PC-9 (cell line): ENCODE results near the gene MAPK1. TPM values are rescaled to one million over a fixed set of nuclear protein-coding genes. Genes with fewer than 3 reads are reported as not detected.

Source experiments
- BruUV-seq: library from RNA; stranded (reverse); fragments of 400-500 nt; replicated peaks from 2 replicates; lab custom pipeline; 2021; lab: Mats Ljungman, UMichigan
- CTCF ChIA-PET: fragments of 300-600 bp; sonication (Branson Sonifier 250); formaldehyde crosslinking; loops from one replicate; lab custom pipeline; 2022; ENCODE audit warnings: antibody characterized with exemption; lab: Charles Lee
- POLR2A ChIA-PET: fragments of 300-600 bp; sonication (Branson Sonifier 250); formaldehyde crosslinking; loops from one replicate; lab custom pipeline; 2022; ENCODE audit warnings: antibody characterized with exemption; ENCODE audit not compliant: unreplicated experiment; lab: Charles Lee
- DNase-seq, 2 experiments: peaks; one replicate each; pipeline versions ENCODE4 v3.0.0 to v3.0.0-alpha.2; 2015 to 2022; ENCODE audit warnings: mixed read lengths in 1 of 2
- H2AFZ ChIP-seq: fragments of 200-600 bp; sonication (generic); 2 replicates; pipeline ENCODE4 v1.8.1; 2017; ENCODE audit warnings: antibody characterized with exemption
- H3F3A ChIP-seq: fragments of 200-600 bp; sonication (generic); 2 replicates; pipeline ENCODE4 v1.8.1; 2017; ENCODE audit warnings: antibody characterized with exemption, mild to moderate bottlenecking, low read depth; ENCODE audit not compliant: insufficient read depth
- H3K27ac ChIP-seq: fragments of 200-600 bp; sonication (generic); 2 replicates; pipeline ENCODE4 v1.6.1; 2016; ENCODE audit warnings: mixed run types
- H3K27me3 ChIP-seq: fragments of 200-600 bp; sonication (generic); 2 replicates; pipeline ENCODE4 v1.6.1; 2016; ENCODE audit warnings: low read depth, mixed run types; ENCODE audit not compliant: insufficient read depth
- H3K36me3 ChIP-seq: fragments of 200-600 bp; sonication (generic); 2 replicates; pipeline ENCODE4 v1.6.1; 2016; ENCODE audit warnings: low read depth, mixed run types
- H3K4me1 ChIP-seq: fragments of 200-600 bp; sonication (generic); replicated peaks from 2 replicates; pipeline ENCODE4 v1.6.1; 2016; ENCODE audit warnings: mixed run types; ENCODE audit not compliant: insufficient read depth
- H3K4me2 ChIP-seq: fragments of 200-600 bp; sonication (generic); 2 replicates; pipeline ENCODE4 v1.6.1; 2017; ENCODE audit warnings: mixed run types
- H3K4me3 ChIP-seq: fragments of 200-600 bp; sonication (generic); 2 replicates; pipeline ENCODE4 v1.6.1; 2016; ENCODE audit warnings: mixed run types
- H3K79me2 ChIP-seq: fragments of 200-600 bp; sonication (generic); 2 replicates; pipeline ENCODE4 v1.6.1; 2017; ENCODE audit warnings: low read depth, mixed run types
- H3K9me2 ChIP-seq: fragments of 200-600 bp; sonication (generic); 2 replicates; pipeline ENCODE4 v1.8.1; 2017; ENCODE audit warnings: mild to moderate bottlenecking; ENCODE audit not compliant: insufficient read depth
- H3K9me3 ChIP-seq: fragments of 200-600 bp; sonication (generic); 2 replicates; pipeline ENCODE4 v1.8.1; 2016; ENCODE audit warnings: low read depth; ENCODE audit not compliant: insufficient read depth
- H4K20me1 ChIP-seq: fragments of 200-600 bp; sonication (generic); 2 replicates; pipeline ENCODE4 v1.8.1; 2017; ENCODE audit not compliant: insufficient read depth
- CTCF ChIP-seq: fragments of 200-600 bp; sonication (generic); conservative IDR thresholded peaks from 2 replicates; pipeline ENCODE4 v1.6.1; 2017; ENCODE audit warnings: mixed run types, antibody characterized with exemption, mild to moderate bottlenecking, moderate library complexity
- EZH2 ChIP-seq: fragments of 200-600 bp; sonication (generic); IDR thresholded peaks from 2 replicates; pipeline ENCODE4 v1.8.0; 2017; ENCODE audit warnings: antibody characterized with exemption, low read depth
- intact Hi-C: fragments of 100-400 bp; cut with micrococcal nuclease; formaldehyde crosslinking; loops from one replicate; pipeline ENCODE4 v1.10.0; 2022; ENCODE audit not compliant: unreplicated experiment
- total RNA-seq: library from RNA; stranded (reverse); gene quantifications from 2 replicates; pipeline ENCODE4 v1.2.3, GENCODE V29; 2021

Gene MAPK1
- total RNA-seq, 1 experiment from 2014 or later: 82.8 TPM

GRCh38 chr22:21760640-21761039 is 106.8 kb downstream of the MAPK1 start:
- Histone ChIP-seq H3K4me1 (no peaks in the 10 kb centered on the region; the same call in 1 of the 2 replicates), H3K79me2 (no peaks in the 10 kb centered on the region), H3F3A (no peaks in the 10 kb centered on the region), H3K27me3 (no peaks in the 10 kb centered on the region), H4K20me1 (no peaks in the 10 kb centered on the region), H3K9me2 (no peaks in the 10 kb centered on the region), H3K4me2 (no peak overlapping the region), H3K4me3 (no peak overlapping the region), H3K9me3 (no peaks in the 10 kb centered on the region), H3K27ac (no peak overlapping the region), H2AFZ (no peak overlapping the region), H3K36me3 (no peaks in the 10 kb centered on the region)
- TF ChIP-seq CTCF (no peak), EZH2 (no peak)
- intact Hi-C loops: no loop called here
- DNase-seq: no peak
- CTCF ChIA-PET: no interaction called here
- BruUV-seq: no TSS peak
- POLR2A ChIA-PET: interaction anchor here (0.5 kb wide), 1 partner anchor 76 kb away, joined by 4 read pairs; no protein-coding TSS in a partner anchor

GRCh38 chr22:21759646-21760376 is 107.6 kb downstream of the MAPK1 start:
- no peaks in the 10 kb centered on the region; the same call in 1 of the 2 replicates for H3K4me1 ChIP-seq
- intact Hi-C loops: no loop called here

GRCh38 chr22:21759093-21759492 is 108.4 kb downstream of the MAPK1 start:
- Histone ChIP-seq H3K79me2 (no peaks in the 10 kb centered on the region), H3K9me2 (no peaks in the 10 kb centered on the region), H3K27ac (no peak overlapping the region), H3K4me3 (no peak overlapping the region), H3K27me3 (no peaks in the 10 kb centered on the region), H3K36me3 (no peaks in the 10 kb centered on the region), H3K9me3 (no peaks in the 10 kb centered on the region), H3F3A (no peaks in the 10 kb centered on the region), H2AFZ (no peak overlapping the region), H3K4me2 (no peak overlapping the region), H4K20me1 (no peaks in the 10 kb centered on the region), H3K4me1 (no peaks in the 10 kb centered on the region; the same call in 1 of the 2 replicates)
- TF ChIP-seq EZH2 (no peak), CTCF (no peak)
- intact Hi-C loops: no loop called here
- POLR2A ChIA-PET: no interaction called here
- no TSS peak for BruUV-seq
- CTCF ChIA-PET: no interaction called here
- no peak for DNase-seq

More at GRCh38 chr22:21759646-21760376, 107.6 kb downstream of the MAPK1 start:
- Histone ChIP-seq H3K36me3 (no peaks in the 10 kb centered on the region), H3F3A (no peaks in the 10 kb centered on the region), H3K9me3 (no peaks in the 10 kb centered on the region), H3K4me3 (no peak overlapping the region), H3K27ac (no peak overlapping the region), H3K4me2 (no peak overlapping the region), H4K20me1 (no peaks in the 10 kb centered on the region), H2AFZ (no peak overlapping the region), H3K9me2 (no peaks in the 10 kb centered on the region), H3K79me2 (no peaks in the 10 kb centered on the region), H3K27me3 (no peaks in the 10 kb centered on the region)
- CTCF ChIA-PET: no interaction called here
- DNase-seq: no peak
- BruUV-seq: no TSS peak
- POLR2A ChIA-PET: no interaction called here
- TF ChIP-seq CTCF (no peak), EZH2 (no peak)
